GM23248 (cell line): Measurements from ENCODE around the gene NT5E. TPM values are rescaled to one million over a fixed set of nuclear protein-coding genes. Genes with fewer than 3 reads are reported as not detected.

Experiments
- DNase-seq: peaks from one replicate; pipeline ENCODE4 v3.0.0-alpha.2; 2015
- H2AFZ ChIP-seq: fragments of 200-600 bp; sonication (generic); 2 replicates; pipeline ENCODE4 v1.6.1; 2016; ENCODE audit warnings: antibody characterized with exemption
- H3F3A ChIP-seq: fragments of 200-600 bp; sonication (generic); 2 replicates; pipeline ENCODE4 v1.6.1; 2016; ENCODE audit warnings: mild to moderate bottlenecking, antibody characterized with exemption, mixed run types; ENCODE audit not compliant: insufficient read depth
- H3K27ac ChIP-seq: fragments of 200-600 bp; sonication (generic); 2 replicates; pipeline ENCODE4 v1.5.1; 2016; ENCODE audit warnings: mild to moderate bottlenecking
- H3K27me3 ChIP-seq: fragments of 200-600 bp; sonication (generic); replicated peaks from 2 replicates; pipeline ENCODE4 v1.6.1; 2016; ENCODE audit warnings: mild to moderate bottlenecking; ENCODE audit not compliant: insufficient read depth
- H3K36me3 ChIP-seq: fragments of 200-600 bp; sonication (generic); 2 replicates; pipeline ENCODE4 v1.6.1; 2016; ENCODE audit warnings: low read depth, mild to moderate bottlenecking
- H3K4me1 ChIP-seq: fragments of 200-600 bp; sonication (generic); 2 replicates; pipeline ENCODE4 v1.6.1; 2016; ENCODE audit warnings: mild to moderate bottlenecking; ENCODE audit not compliant: insufficient read depth
- H3K4me2 ChIP-seq: fragments of 200-600 bp; sonication (generic); one replicate; pipeline ENCODE4 v1.6.1; 2016; ENCODE audit warnings: mild to moderate bottlenecking; ENCODE audit not compliant: unreplicated experiment
- H3K4me3 ChIP-seq: fragments of 200-600 bp; sonication (generic); 2 replicates; pipeline ENCODE4 v1.5.1; 2016; ENCODE audit warnings: mild to moderate bottlenecking
- H3K79me2 ChIP-seq: fragments of 200-600 bp; sonication (generic); 2 replicates; pipeline ENCODE4 v1.6.1; 2016; ENCODE audit warnings: mild to moderate bottlenecking; ENCODE audit not compliant: insufficient read depth
- H3K9ac ChIP-seq: fragments of 200-600 bp; sonication (generic); 2 replicates; pipeline ENCODE4 v1.6.1; 2016; ENCODE audit warnings: mild to moderate bottlenecking
- H3K9me2 ChIP-seq: fragments of 200-600 bp; sonication (generic); 2 replicates; pipeline ENCODE4 v1.6.1; 2016; ENCODE audit warnings: mixed run types, mild to moderate bottlenecking, moderate library complexity; ENCODE audit not compliant: insufficient read depth
- H3K9me3 ChIP-seq: fragments of 200-600 bp; sonication (generic); one replicate; pipeline ENCODE4 v1.6.1; 2017; ENCODE audit warnings: low read depth
- H4K20me1 ChIP-seq: fragments of 200-600 bp; sonication (generic); 2 replicates; pipeline ENCODE4 v1.6.0; 2016; ENCODE audit not compliant: insufficient read depth
- EZH2 ChIP-seq: fragments of 200-600 bp; sonication (generic); IDR thresholded peaks from 2 replicates; pipeline ENCODE4 v1.6.1; 2018; ENCODE audit warnings: antibody characterized with exemption, mild to moderate bottlenecking; ENCODE audit not compliant: insufficient read depth, poor library complexity, severe bottlenecking
- EZH2phosphoT487 ChIP-seq: fragments of 200-600 bp; sonication (generic); IDR thresholded peaks from 2 replicates; pipeline ENCODE4 v1.6.1; 2018; ENCODE audit warnings: antibody characterized with exemption, moderate library complexity, mild to moderate bottlenecking, low read depth; ENCODE audit not compliant: insufficient read depth
- WGBS, 2 experiments: methylation state at CpG; one replicate each; pipeline ENCODE4 v1.1.6; 2015 to 2017; ENCODE audit warnings: low lambda C conversion rate in 2 of 2, low coverage in 1 of 2; ENCODE audit errors: missing lambda C conversion rate in 2 of 2; 5-methylcytosine and 5-hydroxymethylcytosine counted together
- in situ Hi-C: fragments of 300-500 bp; cut with MboI; formaldehyde crosslinking; loops from 2 replicates; pipeline ENCODE4 v1.15.0; 2020
- polyA plus RNA-seq: library from polyadenylated mRNA; unstranded; fragments of >200 nt; fragmentation: Nextera tagmentation; extraction: Ambion mirVana; gene quantifications from 2 replicates; pipeline ENCODE4 v1.2.1, GENCODE V29; 2016
- total RNA-seq: library from RNA; depleted of rRNA; stranded (reverse); fragments of >200 nt; shearing (Covaris generic); gene quantifications from 2 replicates; pipeline ENCODE4 v1.2.3, GENCODE V29; 2014; rRNA removed

The NT5E gene
- total and polyA plus RNA-seq, 2 experiments from 2014 or later = 201 to 264 TPM

DNA sequence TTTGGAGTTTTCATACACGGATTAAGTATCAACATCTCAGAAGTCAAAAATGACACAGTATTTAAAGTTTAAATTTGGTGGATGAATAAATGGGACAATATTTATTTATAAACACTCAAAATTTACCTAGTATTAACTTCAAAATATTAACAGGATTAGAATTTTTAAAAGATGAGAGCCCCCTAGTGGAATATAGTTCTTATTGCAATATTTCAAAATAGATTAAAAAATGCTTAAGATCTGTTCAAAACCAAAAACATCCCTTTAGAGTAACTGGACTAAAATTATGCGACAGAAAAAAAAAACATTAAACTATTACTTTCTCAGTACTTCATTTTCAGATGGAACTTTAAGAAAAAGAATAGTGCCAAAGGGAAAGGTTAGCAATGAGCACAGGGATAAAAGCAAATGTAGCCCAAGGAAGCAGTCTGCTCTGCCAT, 87.2 kb downstream of the NT5E start:
- Histone ChIP-seq H3K9ac (no peak overlapping the region), H3K9me2 (no peaks in the 10 kb centered on the region), H3K27ac (no peak overlapping the region), H3K27me3 (no peaks in the 10 kb centered on the region), H3K4me1 (no peaks in the 10 kb centered on the region), H3K9me3 (no peaks in the 10 kb centered on the region), H2AFZ (no peak overlapping the region), H3K4me3 (no peak overlapping the region), H3F3A (0 out of 2 replicates have a peak, but pooled peaks cover 11% of the 10 kb centered on the region), H3K4me2 (no peak overlapping the region), H3K36me3 (peaks cover 25% of the 10 kb centered on the region), H4K20me1 (no peaks in the 10 kb centered on the region), H3K79me2 (no peaks in the 10 kb centered on the region)
- WGBS, 2 experiments = 47 to 50% methylated on average over 2 of the region's 2 CpGs
- in situ Hi-C loops = no loop called here
- peak; percentile 48 for DNase-seq
- TF ChIP-seq EZH2phosphoT487 (no peak), EZH2 (no peak)

DNA sequence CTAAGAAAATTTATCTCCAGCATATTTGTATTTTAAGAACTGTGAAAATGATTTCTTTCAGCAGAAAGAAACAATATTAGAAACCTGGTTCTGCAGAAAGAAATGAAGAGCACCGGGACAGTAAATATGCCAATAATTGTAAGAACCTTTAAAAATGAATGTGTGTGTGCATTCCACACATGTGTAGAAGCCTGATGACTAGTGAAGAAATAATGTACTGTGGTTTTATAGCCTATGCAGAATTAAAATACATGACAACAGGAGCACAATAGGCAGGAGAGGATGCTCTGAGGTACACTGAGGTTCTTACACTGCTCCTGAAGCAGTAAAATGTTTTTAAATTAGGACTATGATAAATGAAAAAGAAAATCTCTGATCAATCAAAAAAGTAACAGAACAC, 94.9 kb downstream of the NT5E start:
- Histone ChIP-seq H3K4me3 (no peak overlapping the region), H4K20me1 (no peaks in the 10 kb centered on the region), H3K4me1 (peaks cover 11% of the 10 kb centered on the region), H3K4me2 (no peak overlapping the region), H3K9ac (no peak overlapping the region), H3K27ac (no peak overlapping the region), H3K36me3 (peaks cover 28% of the 10 kb centered on the region), H3K27me3 (no peaks in the 10 kb centered on the region), H3K79me2 (no peaks in the 10 kb centered on the region), H3K9me3 (no peaks in the 10 kb centered on the region), H3K9me2 (no peaks in the 10 kb centered on the region), H2AFZ (no peak overlapping the region), H3F3A (no peaks in the 10 kb centered on the region)
- in situ Hi-C loops = no loop called here
- TF ChIP-seq EZH2phosphoT487 (no peak), EZH2 (no peak)
- DNase-seq = peak; percentile 46
- 85 to 100% methylated on average over 1 of the region's 1 CpG for WGBS, 2 experiments

Other genes starting within 250 kb of the NT5E start
- gene SNX14, start 143.8 kb downstream of the NT5E start, total RNA-seq = 70.1 and 72.4 TPM in 2 replicates
- 68.3 and 70.6 TPM in 2 replicates for gene SNX14, start 143.8 kb downstream of the NT5E start, polyA plus RNA-seq
- gene SYNCRIP, start 192.8 kb downstream of the NT5E start, total RNA-seq = 77.9 and 99.0 TPM in 2 replicates
- gene SYNCRIP, start 192.8 kb downstream of the NT5E start, polyA plus RNA-seq = 138 and 150 TPM in 2 replicates